ENCODE data around the gene HAT1. TPM values are rescaled to one million over a fixed set of nuclear protein-coding genes. Genes with fewer than 3 reads are reported as not detected.
A peak's percentile ranks its signal among the peaks of the same experiment; 100 is the strongest.

The HAT1 gene
- total RNA-seq, 2 donors from 2014 or later = 5.6 to 21.5 TPM

DNA sequence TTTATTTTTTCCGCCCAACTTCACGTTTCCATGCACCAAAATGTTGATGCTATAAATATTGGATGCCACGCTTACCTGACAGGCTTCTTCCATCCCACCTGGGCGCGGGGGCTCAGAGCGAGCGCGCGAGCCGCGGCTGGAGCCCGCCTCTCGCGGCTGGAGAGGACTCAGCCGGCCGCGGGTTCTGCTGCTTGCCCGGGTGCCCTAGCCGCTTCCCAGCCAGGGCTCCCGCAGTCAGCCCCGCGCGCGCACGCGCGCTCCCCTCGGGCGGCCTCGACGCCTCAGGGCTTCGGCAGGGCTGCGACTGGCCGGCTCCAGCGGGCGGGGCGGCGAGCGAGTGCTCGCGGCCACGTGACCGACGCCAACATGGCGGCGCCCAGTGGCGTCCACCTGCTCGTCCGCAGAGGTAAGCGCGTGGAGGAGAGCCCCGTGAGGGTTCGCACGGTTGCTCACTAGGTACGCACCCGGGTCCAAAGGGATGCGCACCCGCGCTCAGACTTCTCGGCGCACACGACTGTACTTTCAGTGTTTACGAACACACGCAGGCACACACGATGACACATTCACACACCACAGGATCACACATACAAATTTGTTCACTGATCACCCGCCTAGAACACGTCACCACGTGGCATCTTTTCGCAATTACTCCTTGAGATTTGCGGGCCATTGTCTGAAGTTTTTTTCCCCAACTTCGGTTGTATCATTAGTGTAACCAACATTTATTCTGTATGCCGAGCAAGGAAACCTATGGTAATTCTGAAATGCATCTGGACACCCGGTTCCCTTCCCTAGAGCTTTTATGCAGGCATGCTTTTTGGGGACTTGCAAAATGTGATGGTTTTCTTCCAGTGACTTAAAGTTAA, 77.6 kb downstream of the HAT1 start, which contains the start of gene METAP1D:
METAP1D (plus strand) TSS at position 350 of the 866 bp plus-strand sequence; CDS start at position 367, 17 bp downstream.
- H3K36me3 ChIP-seq (replicated peaks in 1 of 2; ENCODE audit: insufficient read depth in 1 of 2, low read depth in 2 of 2) = no peaks in the 10 kb centered on the region
- intact Hi-C loops (cut with DNase I) = no loop called here
- 0% methylated on average over 24 to 45 of the region's 73 CpGs for WGBS, 2 donors
- H3K4me1 ChIP-seq = peaks cover 9% of the 10 kb centered on the region
- DNase-seq (peak; percentile 90 to 95 (median 91)), ATAC-seq (peak; percentile 99)
- H3K27me3 ChIP-seq = no peaks in the 10 kb centered on the region
- peak within 1 kb of the TSS; percentile 16 to 70 (median 48) for H3K27ac ChIP-seq
- H3K9me3 ChIP-seq = no peaks in the 10 kb centered on the region
- peak within 1 kb of the TSS; percentile 42 to 68 for H3K4me3 ChIP-seq
- peak in 1 of 7 experiments; percentile 28 for TF ChIP-seq CTCF (IDR thresholded peaks at IDR 0.05)
- peak; percentile 60 to 76 (median 69) for TF ChIP-seq POLR2A (IDR thresholded peaks at IDR 0.05)

DNA sequence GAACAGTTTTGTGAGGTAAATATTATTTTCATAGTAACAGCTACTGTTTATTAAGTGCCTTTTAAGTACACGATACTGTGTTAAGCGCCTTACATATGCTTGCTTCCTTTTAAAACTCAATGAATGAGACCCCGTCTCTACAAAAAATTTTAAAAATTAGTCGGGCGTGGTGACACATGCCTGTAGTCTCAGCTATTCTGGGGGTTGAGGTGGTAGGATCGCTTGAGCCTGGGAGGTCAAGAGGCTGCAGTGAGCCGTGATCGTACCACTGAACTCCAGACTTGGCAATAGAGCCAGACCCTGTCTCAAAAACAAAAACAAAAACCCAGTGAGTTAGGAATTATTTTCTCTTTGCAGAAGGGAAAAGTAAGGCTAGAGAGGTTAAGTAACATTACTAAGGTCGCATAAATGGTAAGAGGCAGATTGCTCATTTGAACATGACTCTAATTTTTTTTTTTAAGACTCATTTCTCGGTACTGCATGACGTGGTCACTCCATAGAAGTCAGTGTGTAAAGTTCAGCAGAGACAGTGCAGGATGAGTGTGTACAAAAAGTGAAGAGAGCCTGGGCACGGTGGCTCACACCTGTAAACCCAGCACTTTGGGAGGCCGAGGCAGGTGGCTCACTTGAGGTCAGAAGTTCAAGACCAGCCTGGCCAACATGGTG, 78.6 kb downstream of the HAT1 start:
- WGBS, 2 donors = 84 to 91% methylated on average over 13 of the region's 13 CpGs
- intact Hi-C loops (cut with DNase I) = no loop called here

DNA sequence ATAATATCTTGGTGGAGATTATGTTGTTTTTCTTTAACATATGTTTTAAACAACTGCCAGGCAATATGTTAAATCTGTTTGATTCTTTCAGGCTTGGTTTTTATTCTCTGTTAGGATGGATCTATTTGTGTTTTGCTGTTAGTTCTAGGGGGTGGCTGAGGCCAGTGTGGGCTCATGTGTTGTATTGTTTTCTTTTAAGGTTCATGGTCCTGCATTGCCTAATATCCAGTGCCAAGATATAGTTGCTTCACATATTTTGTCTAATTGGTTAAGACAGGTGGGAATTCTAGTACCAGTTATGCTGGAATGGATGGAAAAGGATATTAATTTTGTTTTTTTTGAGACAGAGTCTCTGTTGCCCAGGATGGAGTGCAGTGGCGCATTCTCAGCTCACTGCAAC, 85.1 kb downstream of the HAT1 start:
- TF ChIP-seq POLR2A (IDR thresholded peaks at IDR 0.05) (no peak), CTCF (IDR thresholded peaks at IDR 0.05) (no peak)
- 92 to 100% methylated on average over 1 of the region's 1 CpG for WGBS, 2 donors
- Histone ChIP-seq H3K27ac (no peak overlapping the region), H3K4me3 (no peak overlapping the region), H3K27me3 (no peaks in the 10 kb centered on the region), H3K36me3 (replicated peaks in 1 of 2; ENCODE audit: insufficient read depth in 1 of 2, low read depth in 2 of 2) (no peaks in the 10 kb centered on the region), H3K9me3 (no peaks in the 10 kb centered on the region), H3K4me1 (no peaks in the 10 kb centered on the region)
- DNase-seq (no peak), ATAC-seq (no peak)
- intact Hi-C loops (cut with DNase I) = no loop called here

More for the DNA sequence above, 78.6 kb downstream of the HAT1 start:
- Histone ChIP-seq H3K36me3 (replicated peaks in 1 of 2; ENCODE audit: insufficient read depth in 1 of 2, low read depth in 2 of 2) (no peaks in the 10 kb centered on the region), H3K9me3 (no peaks in the 10 kb centered on the region), H3K4me1 (peaks cover 9% of the 10 kb centered on the region), H3K4me3 (no peak overlapping the region), H3K27me3 (no peaks in the 10 kb centered on the region), H3K27ac (no peak overlapping the region)
- ATAC-seq (no peak), DNase-seq (no peak)
- no peak for TF ChIP-seq POLR2A (IDR thresholded peaks at IDR 0.05)
- no peak for TF ChIP-seq CTCF (IDR thresholded peaks at IDR 0.05)

GRCh38 chr2:172009823-172010222, 87.6 kb downstream of the HAT1 start:
- 84 to 94% methylated on average over 4 of the region's 4 CpGs for WGBS, 2 donors
- no peak overlapping the region for H3K27ac ChIP-seq
- H3K4me1 ChIP-seq = no peaks in the 10 kb centered on the region
- H3K36me3 ChIP-seq (replicated peaks in 1 of 2; ENCODE audit: insufficient read depth in 1 of 2, low read depth in 2 of 2) = no peaks in the 10 kb centered on the region
- H3K27me3 ChIP-seq = no peaks in the 10 kb centered on the region
- ATAC-seq = no peak
- DNase-seq = no peak
- H3K4me3 ChIP-seq = no peak overlapping the region
- H3K9me3 ChIP-seq = no peaks in the 10 kb centered on the region
- intact Hi-C loops (cut with DNase I) = no loop called here
- no peak for TF ChIP-seq POLR2A (IDR thresholded peaks at IDR 0.05)
- no peak for TF ChIP-seq CTCF (IDR thresholded peaks at IDR 0.05)
